GM23248 (cell line): Measurements from ENCODE around the gene KCNQ2.

Experiments used
- EZH2 ChIP-seq: fragments of 200-600 bp; sonication (generic); IDR thresholded peaks from 2 replicates; pipeline ENCODE4 v1.6.1; 2018; ENCODE audit warnings: antibody characterized with exemption, mild to moderate bottlenecking; ENCODE audit not compliant: insufficient read depth, poor library complexity, severe bottlenecking
- EZH2phosphoT487 ChIP-seq: fragments of 200-600 bp; sonication (generic); IDR thresholded peaks from 2 replicates; pipeline ENCODE4 v1.6.1; 2018; ENCODE audit warnings: antibody characterized with exemption, moderate library complexity, mild to moderate bottlenecking, low read depth; ENCODE audit not compliant: insufficient read depth

- TF ChIP-seq EZH2 (no peak), EZH2phosphoT487 (no peak)
Measured at GRCh38 chr20:63508072-63508768, 35.8 kb upstream of the KCNQ2 start.
